Fibroblast of skin of left biceps (primary cell): ENCODE measurements around the gene NFYA.
A peak's percentile ranks its signal among the peaks of the same experiment; 100 is the strongest.

ENCODE experiments used
- DNase-seq, 2 experiments: peaks; one replicate each; pipeline ENCODE4 v3.0.0-alpha.2; 2013; ENCODE audit warnings: low read depth in 2 of 2

The NFYA gene

GRCh38 chr6:41072836-41073202 lies at the start of gene NFYA:
TSS of gene NFYA (plus strand) at chr6:41072974. CDS start at chr6:41079090, 6,116 bp downstream.
- DNase-seq = no peak

DNA sequence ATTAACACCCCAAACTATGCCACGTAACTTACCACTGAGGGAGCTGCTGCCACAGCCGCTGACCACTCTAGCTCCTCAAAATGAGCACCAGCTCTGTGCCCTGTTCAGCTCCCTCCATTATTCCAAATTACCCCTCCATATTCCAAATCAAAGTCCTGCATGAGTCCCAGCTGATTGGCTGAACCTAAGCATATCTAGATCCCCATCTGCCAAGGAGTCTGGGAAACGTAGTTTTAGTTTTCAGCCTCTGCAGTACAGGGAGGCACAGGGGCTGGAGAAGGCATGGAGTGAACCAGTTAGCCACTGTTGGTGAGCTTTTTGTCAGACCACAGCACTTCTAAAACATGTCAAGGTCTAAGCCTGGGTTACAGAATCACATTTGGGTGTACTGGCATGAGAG lies 49.7 kb upstream of the NFYA start:
- DNase-seq = no peak

GRCh38 chr6:41025966-41026530 lies 46.7 kb upstream of the NFYA start:
- DNase-seq = no peak

GRCh38 chr6:41027241-41027640 lies 45.5 kb upstream of the NFYA start:
- DNase-seq = no peak

DNA sequence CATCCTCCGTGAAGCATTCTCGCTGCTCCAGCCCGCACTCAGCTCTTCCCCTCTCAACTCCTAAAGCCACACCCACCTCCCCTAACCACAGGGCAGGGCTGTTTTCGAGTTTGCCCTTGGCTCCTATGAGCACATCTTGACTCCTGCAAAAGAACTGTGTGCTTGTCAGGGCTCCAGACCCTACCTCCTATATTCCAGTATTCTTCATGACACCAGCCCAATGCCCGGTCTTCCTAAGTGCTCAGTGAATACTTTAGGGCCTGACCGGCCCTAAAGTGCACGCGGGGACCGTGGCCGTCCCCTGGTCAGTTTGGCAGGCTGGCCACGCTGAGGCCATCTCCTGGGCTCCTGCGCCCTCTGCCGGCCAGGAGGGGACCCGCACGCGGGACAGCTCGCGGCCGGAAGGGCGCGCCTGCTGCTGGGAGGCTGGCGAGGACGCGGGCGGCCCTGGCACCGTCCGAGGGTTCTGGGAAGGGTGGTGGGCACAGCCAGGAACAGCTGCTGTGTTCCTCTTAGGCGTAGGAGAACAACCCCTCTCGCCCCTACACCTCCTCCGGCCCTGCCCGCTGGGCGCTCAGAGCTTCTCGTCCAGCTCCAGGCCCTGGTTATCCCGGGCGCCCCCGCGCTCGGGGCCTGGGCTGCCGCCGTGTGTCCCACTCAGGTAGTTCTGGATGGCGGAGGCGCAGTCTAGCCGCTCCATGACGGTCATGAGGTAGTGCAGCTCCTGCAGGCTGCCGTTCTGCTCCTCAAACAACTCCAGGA lies 44.8 kb upstream of the NFYA start:
- peak; percentile 18 to 24 for DNase-seq

GRCh38 chr6:41028561-41029412 lies 44.0 kb upstream of the NFYA start:
- no peak for DNase-seq

DNA sequence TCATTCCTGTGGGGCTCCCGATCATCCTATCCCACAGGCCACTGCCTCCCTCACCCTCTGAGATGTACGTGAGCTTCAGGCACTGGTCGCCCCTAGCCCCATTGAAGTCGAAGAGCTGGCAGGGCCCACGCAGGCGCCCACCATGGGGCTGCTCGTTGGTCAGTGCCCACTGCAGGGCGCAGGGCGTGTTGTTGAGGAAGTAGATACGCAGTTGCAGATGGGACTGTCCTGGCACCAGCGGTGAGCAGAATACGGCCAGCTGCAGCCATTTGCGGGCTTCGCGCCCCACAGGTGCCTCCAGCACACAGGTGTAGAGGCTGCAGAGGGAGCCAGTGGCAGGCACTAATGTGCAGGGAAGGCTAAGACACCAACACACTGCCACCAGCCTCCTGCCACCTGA lies 39.9 kb upstream of the NFYA start:
- no peak for DNase-seq

GRCh38 chr6:41033776-41034175 lies 39.0 kb upstream of the NFYA start:
- DNase-seq = no peak

DNA sequence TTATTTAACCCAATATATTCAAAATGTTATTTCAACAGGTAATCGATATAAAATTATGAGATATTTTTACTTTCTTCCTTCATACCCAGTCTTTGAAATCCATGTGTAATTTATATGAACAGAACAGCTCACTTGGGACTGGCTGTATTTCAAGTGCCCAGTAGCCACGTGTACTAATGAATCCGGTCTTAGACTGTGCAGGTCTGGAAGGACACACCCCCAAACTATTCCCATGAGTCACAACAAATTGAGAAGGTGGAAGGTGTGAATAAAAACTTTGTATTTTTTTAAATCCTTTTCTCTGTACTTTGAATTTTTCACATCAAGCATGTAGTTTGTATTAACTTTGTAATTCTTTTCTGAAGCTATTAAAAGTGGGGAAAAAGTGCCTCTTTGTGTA lies 36.6 kb upstream of the NFYA start:
- DNase-seq = no peak

DNA sequence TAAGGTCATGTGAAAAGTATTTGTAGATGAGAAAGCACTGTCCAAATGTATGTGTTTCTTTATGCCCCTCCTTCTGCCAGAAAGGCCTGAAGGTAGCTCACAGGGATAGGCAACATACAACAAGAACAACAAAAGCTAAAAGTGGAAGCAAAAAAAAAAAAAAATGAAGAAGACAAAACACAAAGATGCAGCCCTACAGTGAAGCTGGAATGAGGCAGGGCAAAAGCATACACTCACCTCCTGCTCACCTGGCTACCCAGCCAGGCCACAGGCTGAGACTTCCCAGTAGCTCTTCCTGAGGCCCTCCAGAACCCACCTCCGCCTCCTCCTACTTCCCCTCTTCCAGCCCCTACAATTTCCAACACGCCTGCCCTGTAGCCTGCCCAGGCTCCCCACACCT lies 36.2 kb upstream of the NFYA start:
- no peak for DNase-seq

DNA sequence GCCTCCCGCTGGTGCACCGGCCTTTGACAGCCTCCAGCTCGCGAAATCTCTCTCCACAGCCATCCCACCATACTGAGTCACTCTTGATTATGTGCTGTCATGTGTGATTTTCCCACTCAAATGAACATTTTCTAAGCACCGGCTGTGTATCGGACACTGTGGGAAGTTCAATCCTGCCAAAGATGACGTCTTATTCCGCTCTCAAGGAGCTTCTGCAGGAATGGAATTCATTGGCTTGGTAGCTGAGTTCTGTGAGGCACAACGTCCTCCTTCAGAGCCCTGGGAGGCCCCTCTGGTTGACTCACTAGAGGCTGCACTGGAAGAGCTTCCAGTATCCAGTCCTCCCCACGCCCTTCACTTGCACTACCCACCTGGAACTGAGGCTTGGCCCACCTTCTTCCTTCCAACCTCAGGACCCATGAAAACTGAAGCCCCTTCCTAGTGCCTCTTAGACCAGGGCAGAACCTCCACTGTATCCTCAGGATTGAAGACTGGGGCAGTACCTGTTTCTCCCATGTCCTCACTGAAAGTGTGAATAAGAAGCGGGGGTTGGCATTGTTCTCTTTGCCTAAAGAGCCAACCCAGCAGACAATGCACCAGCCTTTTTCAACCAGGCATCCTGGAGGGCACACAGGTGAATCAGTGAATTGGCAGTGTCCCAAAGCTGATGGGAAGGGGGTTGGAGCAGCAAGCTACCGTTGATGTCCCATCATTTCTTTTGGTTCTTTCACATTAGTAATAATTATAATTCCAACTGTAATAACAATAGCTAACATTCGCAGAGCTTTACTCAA lies 35.5 kb upstream of the NFYA start:
- DNase-seq = no peak

- DNase-seq = no peak
Measured at GRCh38 chr6:41038205-41038604, 34.6 kb upstream of the NFYA start.

GRCh38 chr6:41039060-41039998 lies 33.4 kb upstream of the NFYA start, which contains the start of gene UNC5CL:
TSS of gene UNC5CL (minus strand) at chr6:41039221. CDS start at chr6:41035074, 4,147 bp downstream.
- no peak for DNase-seq

GRCh38 chr6:41040101-41040939 lies 32.5 kb upstream of the NFYA start:
- no peak for DNase-seq

GRCh38 chr6:41040940-41041536 lies 31.7 kb upstream of the NFYA start:
- no peak for DNase-seq

GRCh38 chr6:41042226-41043055 lies 30.3 kb upstream of the NFYA start, which contains the start of gene TSPO2:
TSS of gene TSPO2 (plus strand) at chr6:41042467. CDS start at chr6:41042986, 519 bp downstream.
- no peak for DNase-seq

DNA sequence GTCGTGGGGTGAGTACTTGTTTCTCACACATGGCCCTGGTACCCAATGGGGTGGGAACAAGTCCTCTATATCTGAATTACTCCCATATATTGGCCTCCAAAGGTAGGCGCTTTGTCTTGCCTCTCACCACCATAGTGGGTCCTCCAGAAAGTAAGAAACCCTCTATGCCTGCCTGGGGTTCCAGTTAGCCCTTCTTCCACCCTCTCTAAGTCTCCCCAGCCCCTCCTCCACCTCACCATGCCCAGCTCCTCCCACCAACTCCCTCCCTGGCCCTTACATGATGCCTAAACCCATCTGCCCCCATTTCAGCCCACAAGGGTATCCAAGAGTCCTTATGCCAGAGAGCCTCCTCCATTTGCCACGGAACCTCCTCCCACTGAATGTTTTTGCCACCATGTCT lies 29.6 kb upstream of the NFYA start:
- DNase-seq = no peak

- DNase-seq = no peak
Measured at GRCh38 chr6:41045664-41046063, 27.1 kb upstream of the NFYA start.
